K562 (cell line): ENCODE measurements around the gene SPOCD1. TPM values are rescaled to one million over a fixed set of nuclear protein-coding genes. Genes with fewer than 3 reads are reported as not detected.

Experiments
- BRD9 ChIP-seq: fragments of 450-650 bp; IDR thresholded peaks from 2 replicates; pipeline ENCODE4 v1.6.1; 2018; ENCODE audit warnings: low read depth; ENCODE audit not compliant: partially characterized antibody
- CBX5 ChIP-seq: IDR thresholded peaks from 2 replicates; pipeline ENCODE4 v1.6.1; 2014; ENCODE audit warnings: low read depth, borderline replicate concordance
- CHAMP1 ChIP-seq: fragments of 450-650 bp; IDR thresholded peaks from 2 replicates; pipeline ENCODE4 v1.6.1; 2016; ENCODE audit warnings: mild to moderate bottlenecking
- CLOCK ChIP-seq: fragments of 250-450 bp; sonication (Bioruptor Pico); IDR thresholded peaks from 2 replicates; pipeline ENCODE4 v1.4.0; 2020; ENCODE audit warnings: mild to moderate bottlenecking, moderate library complexity, borderline replicate concordance
- ELF4 ChIP-seq: fragments of 450-650 bp; formaldehyde crosslinking; IDR thresholded peaks from 2 replicates; pipeline ENCODE4 v1.4.0; 2022; ENCODE audit warnings: missing genetic modification characterization
- GMEB1 ChIP-seq: fragments of 250-450 bp; sonication (Bioruptor Pico); IDR thresholded peaks from 2 replicates; pipeline ENCODE4 v1.4.0; 2020; ENCODE audit warnings: mild to moderate bottlenecking
- HOXB6 ChIP-seq: fragments of 250-450 bp; sonication (Bioruptor Pico); IDR thresholded peaks from 2 replicates; pipeline ENCODE4 v1.5.1; 2022; ENCODE audit warnings: mild to moderate bottlenecking, borderline replicate concordance
- RBBP5 ChIP-seq: fragments of 200-600 bp; sonication (generic); IDR thresholded peaks from 2 replicates; pipeline ENCODE4 v1.6.1; 2012; ENCODE audit warnings: borderline replicate concordance, mild to moderate bottlenecking, low read length, control low read depth, inconsistent platforms; ENCODE audit not compliant: insufficient read depth, poor library complexity, severe bottlenecking
- SP1 ChIP-seq: sonication (generic); formaldehyde crosslinking; IDR thresholded peaks from 2 replicates; pipeline ENCODE4 v1.8.1; 2022; ENCODE audit warnings: mild to moderate bottlenecking, missing genetic modification reagents
- SP2 ChIP-seq: IDR thresholded peaks from 2 replicates; pipeline ENCODE4 v1.6.1; 2011; ENCODE audit warnings: mild to moderate bottlenecking, low read depth, low read length, moderate library complexity; ENCODE audit not compliant: poor library complexity, severe bottlenecking; ENCODE audit errors: extremely low read depth
- WHSC1 ChIP-seq: IDR thresholded peaks from one replicate; pipeline ENCODE4 v1.6.1; 2012; ENCODE audit warnings: low read length, control low read depth, inconsistent platforms
- ZNF217 ChIP-seq: sonication (generic); formaldehyde crosslinking; IDR thresholded peaks from 2 replicates; pipeline ENCODE4 v1.8.0; 2022; ENCODE audit warnings: mild to moderate bottlenecking, missing genetic modification reagents
- ZNF24 ChIP-seq: fragments of 450-650 bp; IDR thresholded peaks from 2 replicates; pipeline ENCODE4 v1.6.1; 2016
- ZNF444 ChIP-seq: fragments of 250-450 bp; sonication (Bioruptor Pico); IDR thresholded peaks from 2 replicates; pipeline ENCODE4 v1.4.0; 2020; ENCODE audit warnings: mild to moderate bottlenecking, moderate library complexity
- ZNF57 ChIP-seq: fragments of 450-650 bp; formaldehyde crosslinking; IDR thresholded peaks from 2 replicates; pipeline ENCODE4 v1.4.0; 2020; ENCODE audit warnings: mild to moderate bottlenecking, moderate library complexity
- ZNF668 ChIP-seq: fragments of 250-450 bp; sonication (Bioruptor Pico); IDR thresholded peaks from 2 replicates; pipeline ENCODE4 v1.8.0; 2022; ENCODE audit warnings: mild to moderate bottlenecking, inconsistent platforms
- polyA plus RNA-seq, 8 experiments: library from polyadenylated mRNA; depleted of rRNA in 4 of 8; stranded (reverse) in 5 of 8; unstranded in 3 of 8; fragments of >200 nt; fragmentation: Nextera tagmentation in 2 of 8; fragmentation: Illumina TruSeq in 1 of 8; extraction: Ambion mirVana in 2 of 8; extraction: Trizol in 1 of 8; gene quantifications; 2 replicates each; pipeline versions ENCODE4 v1.2.1 to v1.2.3, GENCODE V29; 2011 to 2014; ENCODE audit warnings: inconsistent platforms in 1 of 8, missing spikeins in 1 of 8
- total RNA-seq, 7 experiments: library from RNA; depleted of rRNA in 6 of 7; stranded (reverse); fragments of >200 nt in 6 of 7; fragmentation: Illumina TruSeq in 2 of 7; extraction: Trizol in 2 of 7; gene quantifications; 2 replicates each; pipeline versions ENCODE4 v1.2.1 to v1.2.3, GENCODE V29; 2011 to 2021; ENCODE audit warnings: low replicate concordance in 1 of 7
- TF ChIP-seq, protein P1 (sequence below), 3 experiments: IDR thresholded peaks in 2 of 3; conservative IDR thresholded peaks in 1 of 3; 2 replicates each; pipeline ENCODE4 v1.5.1; 2011 to 2012; ENCODE audit warnings: low read length in 3 of 3, mild to moderate bottlenecking in 3 of 3, control low read depth in 2 of 3, improper control_type of control experiment in 1 of 3, inconsistent platforms in 1 of 3, low read depth in 1 of 3, mixed read lengths in 1 of 3, moderate library complexity in 1 of 3; ENCODE audit not compliant: insufficient read depth in 2 of 3

SPOCD1 gene
- total and polyA plus RNA-seq, 9 of the 15 experiments (the other 6 are each of a cell fraction or from before 2014, with no cell fraction given), result 0.03 to 0.71 (median 0.26) TPM; not detected in 1

DNA sequence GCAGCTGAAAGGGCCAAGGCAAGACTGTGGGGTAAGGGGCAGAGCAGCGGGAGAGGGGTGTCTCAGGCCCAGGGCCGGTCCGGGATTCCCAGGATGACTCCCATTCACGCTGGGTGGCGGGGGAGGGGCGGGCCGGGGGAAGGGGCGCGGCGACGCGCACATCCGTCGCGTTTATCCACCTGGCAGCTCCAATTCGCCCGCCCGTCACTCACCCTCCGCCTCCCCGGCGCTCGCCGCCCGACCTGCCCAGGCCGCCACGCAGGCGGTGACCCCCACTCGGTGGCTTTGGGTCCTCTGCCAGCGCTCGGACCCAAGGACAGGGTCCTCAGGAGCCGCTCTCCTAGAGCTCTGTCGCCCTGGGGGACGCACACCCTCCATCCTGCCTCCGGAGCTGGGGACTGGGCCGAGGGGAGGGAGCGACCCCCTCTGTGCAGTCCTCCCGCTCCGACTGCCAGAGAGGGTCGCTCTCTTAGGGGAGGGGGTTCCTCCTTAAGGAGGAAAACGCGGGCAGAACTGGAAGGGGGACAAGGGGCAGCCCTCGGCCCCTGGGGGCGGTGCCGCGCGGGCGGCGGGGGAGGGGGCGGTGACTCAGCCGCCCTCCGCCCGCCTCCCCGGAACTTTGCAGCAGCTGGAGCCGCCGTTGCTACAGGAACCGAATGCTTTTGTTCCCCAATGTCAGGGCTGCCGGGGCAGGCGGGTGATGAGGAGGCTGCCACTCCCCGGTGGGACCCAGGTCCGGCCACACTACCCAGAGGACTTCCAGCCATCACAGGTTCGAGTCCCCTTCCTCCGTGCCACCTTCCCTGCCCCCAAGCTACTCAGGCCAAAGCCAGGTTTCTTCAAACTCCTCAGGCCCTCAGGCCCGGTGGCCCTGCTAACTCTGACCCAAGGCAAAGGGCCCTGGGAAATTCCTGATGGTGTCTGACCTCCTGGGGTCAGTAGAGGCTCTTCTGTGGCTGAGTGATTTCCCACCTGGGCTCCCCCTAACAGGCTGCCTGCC, 55.1 kb downstream of the SPOCD1 start (continued):
- TF ChIP-seq ZNF217 (no peak), ELF4 (no peak), HOXB6 (CRISPR knock-in tag) (no peak), ZNF668 (no peak), CHAMP1 (no peak), ZNF444 (peak; percentile 75), CBX5 (no peak), SP1 (0 out of 2 replicates have a peak, but pooled peaks have one; percentile 43), BRD9 (no peak), GMEB1 (CRISPR knock-in tag) (no peak), CLOCK (CRISPR knock-in tag) (no peak), SP2 (no peak), ZNF57 (CRISPR knock-in tag) (no peak), RBBP5 (peak; percentile 1), ZNF24 (no peak), WHSC1 (no peak)
- TF ChIP-seq, protein P1, sequence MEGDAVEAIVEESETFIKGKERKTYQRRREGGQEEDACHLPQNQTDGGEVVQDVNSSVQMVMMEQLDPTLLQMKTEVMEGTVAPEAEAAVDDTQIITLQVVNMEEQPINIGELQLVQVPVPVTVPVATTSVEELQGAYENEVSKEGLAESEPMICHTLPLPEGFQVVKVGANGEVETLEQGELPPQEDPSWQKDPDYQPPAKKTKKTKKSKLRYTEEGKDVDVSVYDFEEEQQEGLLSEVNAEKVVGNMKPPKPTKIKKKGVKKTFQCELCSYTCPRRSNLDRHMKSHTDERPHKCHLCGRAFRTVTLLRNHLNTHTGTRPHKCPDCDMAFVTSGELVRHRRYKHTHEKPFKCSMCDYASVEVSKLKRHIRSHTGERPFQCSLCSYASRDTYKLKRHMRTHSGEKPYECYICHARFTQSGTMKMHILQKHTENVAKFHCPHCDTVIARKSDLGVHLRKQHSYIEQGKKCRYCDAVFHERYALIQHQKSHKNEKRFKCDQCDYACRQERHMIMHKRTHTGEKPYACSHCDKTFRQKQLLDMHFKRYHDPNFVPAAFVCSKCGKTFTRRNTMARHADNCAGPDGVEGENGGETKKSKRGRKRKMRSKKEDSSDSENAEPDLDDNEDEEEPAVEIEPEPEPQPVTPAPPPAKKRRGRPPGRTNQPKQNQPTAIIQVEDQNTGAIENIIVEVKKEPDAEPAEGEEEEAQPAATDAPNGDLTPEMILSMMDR (IDR thresholded peaks at IDR 0.05 in 2 of 3, conservative IDR thresholded peaks at IDR 0.05 in 1 of 3; ENCODE audit: insufficient read depth in 2 of 3, low read depth in 1 of 3, low read length in 3 of 3), result 0 out of 6 replicates have a peak, but pooled peaks of 1 of the 3 experiments have one; percentile 3
